ENCODE data around the gene EFNA5. TPM values are rescaled to one million over a fixed set of nuclear protein-coding genes. Genes with fewer than 3 reads are reported as not detected.

The EFNA5 gene
- total and polyA plus RNA-seq, 10 of the 15 experiments (the other 5 are each of a cell fraction or from before 2014, with no cell fraction given): 0.19 to 12.6 (median 3.9) TPM

DNA sequence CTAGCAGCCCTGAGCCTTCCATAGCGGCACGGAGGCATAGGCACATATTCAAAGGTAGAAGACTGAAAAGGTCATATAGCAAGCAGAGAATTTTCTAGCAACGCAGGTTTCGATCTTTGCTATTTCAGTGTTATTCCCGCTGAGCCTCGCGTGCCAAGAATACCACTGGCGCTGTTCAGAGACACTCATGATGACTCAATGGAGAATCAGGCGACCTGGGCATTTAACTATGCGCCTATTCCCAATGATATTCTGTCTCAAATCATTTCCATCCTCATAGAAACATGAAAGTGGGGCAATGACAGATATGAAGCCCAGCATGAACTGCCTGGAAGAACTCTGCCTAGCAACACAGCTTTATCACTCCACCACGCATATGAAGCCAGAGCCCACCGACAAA, 59.9 kb downstream of the EFNA5 start:
- no peak overlapping the region for H3K27ac ChIP-seq (ENCODE audit: control insufficient read depth, insufficient read depth)
- CTCF ChIA-PET: interaction anchor here (0.5 to 0.7 kb wide), 2 partner anchors 39 to 262 kb away, joined by 3 read pairs; no protein-coding TSS in a partner anchor
- H3K9ac ChIP-seq (ENCODE audit: control insufficient read depth, insufficient read depth, low read length): no peak overlapping the region
- SMC1A ChIA-PET (ENCODE audit: uncharacterized antibody, unreplicated experiment): interaction anchor here (1.0 kb wide), 1 partner anchor 15 kb away, joined by 3 read pairs; no protein-coding TSS in a partner anchor
- WGBS (ENCODE audit: insufficient coverage, insufficient replicate concordance, low lambda C conversion rate, missing lambda C conversion rate): 68% methylated on average over 12 of the region's 12 CpGs
- peaks cover 31% of the 10 kb centered on the region for H3K79me2 ChIP-seq (ENCODE audit: control insufficient read depth, insufficient read depth, low read length)
- DNase-seq (ENCODE audit: low read depth, low spot score) (no peak), FAIRE-seq (no peak), ATAC-seq (no peak)
- POLR2A ChIA-PET: interaction anchor here (0.8 kb wide), 1 partner anchor 58 kb away, joined by 3 read pairs; no protein-coding TSS in a partner anchor
- in situ Hi-C loops (cut with MboI) (no loop called here), intact Hi-C loops (cut with micrococcal nuclease; ENCODE audit: unreplicated experiment) (no loop called here)
- no peaks in the 10 kb centered on the region for H3K27me3 ChIP-seq (replicated peaks in 1 of 2; ENCODE audit: control insufficient read depth in 2 of 2, insufficient read depth in 2 of 2, low read length in 1 of 2)
- RAD21 ChIA-PET (ENCODE audit: unreplicated experiment): no interaction called here
- no peak overlapping the region for H3K4me2 ChIP-seq (ENCODE audit: control insufficient read depth, insufficient read depth)
- H3K36me3 ChIP-seq (ENCODE audit: control insufficient read depth in 2 of 2, insufficient read depth in 2 of 2, low read length in 1 of 2): no peaks in the 10 kb centered on the region
- no peaks in the 10 kb centered on the region for H3K4me1 ChIP-seq (ENCODE audit: control insufficient read depth, insufficient read depth, low read length)
- peaks cover 2% of the 10 kb centered on the region; the same call in 2 of the 3 replicates for H3K9me3 ChIP-seq (replicated peaks; ENCODE audit: control insufficient read depth, insufficient read depth, low read length)
- no peak overlapping the region for H3K4me3 ChIP-seq
- no peaks in the 10 kb centered on the region for H4K20me1 ChIP-seq (ENCODE audit: control insufficient read depth, insufficient read depth)
- BruUV-seq (replicated peaks): no TSS peak
- no peak overlapping the region for H2AFZ ChIP-seq (ENCODE audit: control insufficient read depth, low read depth, low read length)
- TF ChIP-seq CREB1 (IDR thresholded peaks at IDR 0.05; ENCODE audit: low read depth) (no peak), BRCA1 (IDR thresholded peaks at IDR 0.05; ENCODE audit: low read depth, low read length) (no peak), STAT1 (conservative IDR thresholded peaks at IDR 0.05) (no peak), TCF3 (IDR thresholded peaks at IDR 0.05; ENCODE audit: borderline replicate concordance, insufficient read depth, low read depth, low read length) (no peak), RUNX3 (IDR thresholded peaks at IDR 0.05; ENCODE audit: low read length) (no peak), SP1 (IDR thresholded peaks at IDR 0.05; ENCODE audit: low read depth, low read length) (no peak), NR2C2 (IDR thresholded peaks at IDR 0.05; ENCODE audit: borderline replicate concordance, control insufficient read depth, insufficient read length, low read depth) (no peak), MTA2 (IDR thresholded peaks at IDR 0.05; ENCODE audit: low read depth) (no peak), CBX5 (IDR thresholded peaks at IDR 0.05; ENCODE audit: low read depth) (no peak), EP300 (IDR thresholded peaks at IDR 0.05; ENCODE audit: borderline replicate concordance in 1 of 2, control insufficient read depth in 1 of 2, low read depth in 2 of 2, low read length in 2 of 2) (no peak), ETV6 (conservative IDR thresholded peaks at IDR 0.05 in 1 of 2, IDR thresholded peaks at IDR 0.05 in 1 of 2; ENCODE audit: borderline replicate concordance in 1 of 2, low read depth in 1 of 2) (no peak), CHD1 (IDR thresholded peaks at IDR 0.05; ENCODE audit: low read depth, low read length) (no peak), CEBPB (IDR thresholded peaks at IDR 0.05; ENCODE audit: borderline replicate concordance in 1 of 2, low read depth in 2 of 2, low read length in 2 of 2) (no peak)
- TF ChIP-seq, protein P1, sequence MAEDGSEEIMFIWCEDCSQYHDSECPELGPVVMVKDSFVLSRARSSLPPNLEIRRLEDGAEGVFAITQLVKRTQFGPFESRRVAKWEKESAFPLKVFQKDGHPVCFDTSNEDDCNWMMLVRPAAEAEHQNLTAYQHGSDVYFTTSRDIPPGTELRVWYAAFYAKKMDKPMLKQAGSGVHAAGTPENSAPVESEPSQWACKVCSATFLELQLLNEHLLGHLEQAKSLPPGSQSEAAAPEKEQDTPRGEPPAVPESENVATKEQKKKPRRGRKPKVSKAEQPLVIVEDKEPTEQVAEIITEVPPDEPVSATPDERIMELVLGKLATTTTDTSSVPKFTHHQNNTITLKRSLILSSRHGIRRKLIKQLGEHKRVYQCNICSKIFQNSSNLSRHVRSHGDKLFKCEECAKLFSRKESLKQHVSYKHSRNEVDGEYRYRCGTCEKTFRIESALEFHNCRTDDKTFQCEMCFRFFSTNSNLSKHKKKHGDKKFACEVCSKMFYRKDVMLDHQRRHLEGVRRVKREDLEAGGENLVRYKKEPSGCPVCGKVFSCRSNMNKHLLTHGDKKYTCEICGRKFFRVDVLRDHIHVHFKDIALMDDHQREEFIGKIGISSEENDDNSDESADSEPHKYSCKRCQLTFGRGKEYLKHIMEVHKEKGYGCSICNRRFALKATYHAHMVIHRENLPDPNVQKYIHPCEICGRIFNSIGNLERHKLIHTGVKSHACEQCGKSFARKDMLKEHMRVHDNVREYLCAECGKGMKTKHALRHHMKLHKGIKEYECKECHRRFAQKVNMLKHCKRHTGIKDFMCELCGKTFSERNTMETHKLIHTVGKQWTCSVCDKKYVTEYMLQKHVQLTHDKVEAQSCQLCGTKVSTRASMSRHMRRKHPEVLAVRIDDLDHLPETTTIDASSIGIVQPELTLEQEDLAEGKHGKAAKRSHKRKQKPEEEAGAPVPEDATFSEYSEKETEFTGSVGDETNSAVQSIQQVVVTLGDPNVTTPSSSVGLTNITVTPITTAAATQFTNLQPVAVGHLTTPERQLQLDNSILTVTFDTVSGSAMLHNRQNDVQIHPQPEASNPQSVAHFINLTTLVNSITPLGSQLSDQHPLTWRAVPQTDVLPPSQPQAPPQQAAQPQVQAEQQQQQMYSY (CRISPR knock-in tag; IDR thresholded peaks at IDR 0.05): no peak
- TF ChIP-seq, protein P2, sequence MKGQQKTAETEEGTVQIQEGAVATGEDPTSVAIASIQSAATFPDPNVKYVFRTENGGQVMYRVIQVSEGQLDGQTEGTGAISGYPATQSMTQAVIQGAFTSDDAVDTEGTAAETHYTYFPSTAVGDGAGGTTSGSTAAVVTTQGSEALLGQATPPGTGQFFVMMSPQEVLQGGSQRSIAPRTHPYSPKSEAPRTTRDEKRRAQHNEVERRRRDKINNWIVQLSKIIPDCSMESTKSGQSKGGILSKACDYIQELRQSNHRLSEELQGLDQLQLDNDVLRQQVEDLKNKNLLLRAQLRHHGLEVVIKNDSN (IDR thresholded peaks at IDR 0.05; ENCODE audit: borderline replicate concordance, extremely low read length, insufficient read depth, low read depth, low read length): no peak
- TF ChIP-seq, protein P3, sequence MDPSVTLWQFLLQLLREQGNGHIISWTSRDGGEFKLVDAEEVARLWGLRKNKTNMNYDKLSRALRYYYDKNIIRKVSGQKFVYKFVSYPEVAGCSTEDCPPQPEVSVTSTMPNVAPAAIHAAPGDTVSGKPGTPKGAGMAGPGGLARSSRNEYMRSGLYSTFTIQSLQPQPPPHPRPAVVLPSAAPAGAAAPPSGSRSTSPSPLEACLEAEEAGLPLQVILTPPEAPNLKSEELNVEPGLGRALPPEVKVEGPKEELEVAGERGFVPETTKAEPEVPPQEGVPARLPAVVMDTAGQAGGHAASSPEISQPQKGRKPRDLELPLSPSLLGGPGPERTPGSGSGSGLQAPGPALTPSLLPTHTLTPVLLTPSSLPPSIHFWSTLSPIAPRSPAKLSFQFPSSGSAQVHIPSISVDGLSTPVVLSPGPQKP (IDR thresholded peaks at IDR 0.05; ENCODE audit: low read depth, low read length): no peak
